Progenitor cell of endocrine pancreas (in vitro differentiated cells): ENCODE measurements around the gene ARF6. TPM values are rescaled to one million over a fixed set of nuclear protein-coding genes. Genes with fewer than 3 reads are reported as not detected.

Source experiments
- DNase-seq: peaks from one replicate; pipeline ENCODE4 v3.0.0; 2021; ENCODE audit warnings: low spot score; ENCODE audit not compliant: unreplicated experiment
- H3K27ac Mint-ChIP-seq: 2 replicates; pipeline ENCODE4 v1.8.0; 2021; ENCODE audit warnings: mild to moderate bottlenecking, moderate library complexity, mixed read lengths
- H3K27me3 Mint-ChIP-seq: 2 replicates; pipeline ENCODE4 v1.8.0; 2021; ENCODE audit warnings: mixed read lengths
- H3K36me3 Mint-ChIP-seq: 2 replicates; pipeline ENCODE4 v1.8.0; 2022; ENCODE audit warnings: mixed read lengths; ENCODE audit not compliant: insufficient read depth
- H3K4me1 Mint-ChIP-seq: 2 replicates; pipeline ENCODE4 v1.8.0; 2021; ENCODE audit warnings: low read depth, mixed read lengths
- H3K4me3 Mint-ChIP-seq: 2 replicates; pipeline ENCODE4 v1.8.0; 2021; ENCODE audit warnings: low read depth, mild to moderate bottlenecking, moderate library complexity, mixed read lengths
- H3K9me3 Mint-ChIP-seq: 2 replicates; pipeline ENCODE4 v1.8.0; 2021; ENCODE audit warnings: low read depth, mixed read lengths
- total RNA-seq: library from RNA; stranded (reverse); gene quantifications from 2 replicates; pipeline ENCODE4 v1.2.1, GENCODE V29; 2021
- TF ChIP-seq, protein P1 (sequence below): fragments of 200-600 bp; sonication (generic); IDR thresholded peaks from one replicate; pipeline ENCODE4 v1.5.0; 2021; ENCODE audit warnings: antibody characterized with exemption, mild to moderate bottlenecking; ENCODE audit not compliant: unreplicated experiment

ARF6 gene
- total RNA-seq, 1 donor from 2014 or later: 49.8 TPM

DNA sequence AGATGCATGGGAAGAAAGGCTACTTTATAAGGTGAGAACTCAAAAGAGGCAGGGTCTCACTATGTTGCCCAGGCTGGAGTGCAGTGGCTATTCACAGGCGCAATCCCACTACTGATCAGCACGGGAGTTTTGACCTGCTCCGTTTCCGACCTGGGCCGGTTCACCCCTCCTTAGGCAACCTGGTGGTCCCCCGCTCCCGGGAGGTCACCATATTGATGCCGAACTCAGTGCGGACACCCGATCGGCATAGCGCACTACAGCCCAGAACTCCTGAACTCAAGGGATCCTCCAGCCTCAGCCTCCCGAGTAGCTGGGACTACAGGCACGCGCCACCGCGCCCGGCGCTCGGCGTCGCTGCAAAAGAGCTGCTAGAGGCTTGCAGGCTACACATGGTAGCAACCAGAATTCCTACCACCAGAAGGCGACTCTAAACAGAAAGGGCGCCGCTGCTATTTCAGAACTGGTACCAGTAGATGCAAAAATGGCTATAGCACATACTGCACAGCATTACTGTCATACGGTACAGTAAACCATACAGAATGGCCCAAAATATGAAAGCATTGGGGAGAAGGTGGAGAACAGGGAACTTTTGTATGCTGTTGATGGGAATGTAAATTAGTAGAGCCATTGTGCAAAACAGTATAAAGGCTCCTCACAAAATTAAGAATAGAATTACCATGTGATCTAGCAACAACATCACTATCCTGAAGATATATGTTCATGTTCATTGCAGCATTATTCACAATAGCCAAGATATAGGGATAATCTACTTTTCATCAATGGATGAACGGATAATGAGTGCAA, 39.1 kb upstream of the ARF6 start:
- TF ChIP-seq, protein P1, sequence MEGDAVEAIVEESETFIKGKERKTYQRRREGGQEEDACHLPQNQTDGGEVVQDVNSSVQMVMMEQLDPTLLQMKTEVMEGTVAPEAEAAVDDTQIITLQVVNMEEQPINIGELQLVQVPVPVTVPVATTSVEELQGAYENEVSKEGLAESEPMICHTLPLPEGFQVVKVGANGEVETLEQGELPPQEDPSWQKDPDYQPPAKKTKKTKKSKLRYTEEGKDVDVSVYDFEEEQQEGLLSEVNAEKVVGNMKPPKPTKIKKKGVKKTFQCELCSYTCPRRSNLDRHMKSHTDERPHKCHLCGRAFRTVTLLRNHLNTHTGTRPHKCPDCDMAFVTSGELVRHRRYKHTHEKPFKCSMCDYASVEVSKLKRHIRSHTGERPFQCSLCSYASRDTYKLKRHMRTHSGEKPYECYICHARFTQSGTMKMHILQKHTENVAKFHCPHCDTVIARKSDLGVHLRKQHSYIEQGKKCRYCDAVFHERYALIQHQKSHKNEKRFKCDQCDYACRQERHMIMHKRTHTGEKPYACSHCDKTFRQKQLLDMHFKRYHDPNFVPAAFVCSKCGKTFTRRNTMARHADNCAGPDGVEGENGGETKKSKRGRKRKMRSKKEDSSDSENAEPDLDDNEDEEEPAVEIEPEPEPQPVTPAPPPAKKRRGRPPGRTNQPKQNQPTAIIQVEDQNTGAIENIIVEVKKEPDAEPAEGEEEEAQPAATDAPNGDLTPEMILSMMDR: peak; percentile 75
- peak; percentile 40 for DNase-seq
- Mint-ChIP-seq H3K27ac (no peak overlapping the region), H3K9me3 (no peaks in the 10 kb centered on the region), H3K4me3 (peak overlapping the region; percentile 96), H3K4me1 (peaks cover 14% of the 10 kb centered on the region), H3K36me3 (peaks cover 10% of the 10 kb centered on the region), H3K27me3 (no peaks in the 10 kb centered on the region)

DNA sequence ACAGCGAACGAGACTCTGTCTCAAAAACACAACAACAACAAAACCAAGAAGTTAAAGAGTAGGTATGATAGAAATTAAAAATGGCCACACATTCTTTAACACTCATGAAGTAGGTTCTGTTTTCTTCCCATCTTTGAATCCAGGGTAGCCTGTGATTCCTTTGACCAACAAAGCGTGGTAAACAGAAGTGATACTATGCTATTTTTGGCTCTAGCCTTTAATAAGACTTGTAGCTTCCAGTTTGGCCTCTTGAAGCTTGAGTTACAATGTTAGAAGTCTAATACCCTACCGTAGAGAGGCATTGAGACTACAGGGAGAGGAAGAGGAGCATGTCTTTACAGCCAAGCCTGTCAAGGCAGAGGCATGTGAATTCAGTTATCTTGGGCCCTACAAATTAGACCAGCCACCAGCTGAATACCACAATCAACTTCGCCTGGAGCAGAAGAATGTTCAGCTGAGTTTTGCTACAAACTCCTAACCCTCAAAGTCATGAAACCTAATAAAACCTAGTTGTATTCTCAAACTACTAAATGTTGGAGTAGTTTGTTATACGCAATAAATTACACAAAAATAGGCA, 35.4 kb upstream of the ARF6 start:
- Mint-ChIP-seq H3K36me3 (no peaks in the 10 kb centered on the region), H3K9me3 (no peaks in the 10 kb centered on the region), H3K4me3 (no peak overlapping the region), H3K27me3 (no peaks in the 10 kb centered on the region), H3K27ac (no peak overlapping the region), H3K4me1 (peaks cover 1% of the 10 kb centered on the region)
- TF ChIP-seq, protein P1: no peak
- no peak for DNase-seq

DNA sequence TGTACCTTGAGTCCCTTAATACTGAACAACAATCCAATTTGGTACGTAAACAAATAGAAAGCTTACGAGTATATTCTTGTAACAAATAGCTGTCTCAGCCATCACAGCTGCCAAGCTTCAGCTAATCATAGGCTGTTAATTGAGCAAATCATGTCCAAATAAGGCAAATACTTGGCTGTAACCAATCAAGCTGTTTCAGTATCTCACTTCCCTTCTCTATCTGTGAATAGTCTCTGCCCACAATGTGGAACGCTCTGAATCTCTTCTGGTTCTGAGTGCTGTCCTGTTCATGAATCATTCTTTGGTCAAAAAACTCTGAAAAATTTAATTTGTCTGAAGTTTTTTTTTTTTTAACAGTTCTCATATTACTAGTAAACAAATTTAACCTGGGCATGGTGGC, 34.5 kb upstream of the ARF6 start:
- no peaks in the 10 kb centered on the region for H3K9me3 Mint-ChIP-seq
- no peak overlapping the region for H3K4me3 Mint-ChIP-seq
- TF ChIP-seq, protein P1: no peak
- H3K4me1 Mint-ChIP-seq: no peaks in the 10 kb centered on the region
- H3K27ac Mint-ChIP-seq: no peak overlapping the region
- H3K36me3 Mint-ChIP-seq: no peaks in the 10 kb centered on the region
- H3K27me3 Mint-ChIP-seq: no peaks in the 10 kb centered on the region
- no peak for DNase-seq

DNA sequence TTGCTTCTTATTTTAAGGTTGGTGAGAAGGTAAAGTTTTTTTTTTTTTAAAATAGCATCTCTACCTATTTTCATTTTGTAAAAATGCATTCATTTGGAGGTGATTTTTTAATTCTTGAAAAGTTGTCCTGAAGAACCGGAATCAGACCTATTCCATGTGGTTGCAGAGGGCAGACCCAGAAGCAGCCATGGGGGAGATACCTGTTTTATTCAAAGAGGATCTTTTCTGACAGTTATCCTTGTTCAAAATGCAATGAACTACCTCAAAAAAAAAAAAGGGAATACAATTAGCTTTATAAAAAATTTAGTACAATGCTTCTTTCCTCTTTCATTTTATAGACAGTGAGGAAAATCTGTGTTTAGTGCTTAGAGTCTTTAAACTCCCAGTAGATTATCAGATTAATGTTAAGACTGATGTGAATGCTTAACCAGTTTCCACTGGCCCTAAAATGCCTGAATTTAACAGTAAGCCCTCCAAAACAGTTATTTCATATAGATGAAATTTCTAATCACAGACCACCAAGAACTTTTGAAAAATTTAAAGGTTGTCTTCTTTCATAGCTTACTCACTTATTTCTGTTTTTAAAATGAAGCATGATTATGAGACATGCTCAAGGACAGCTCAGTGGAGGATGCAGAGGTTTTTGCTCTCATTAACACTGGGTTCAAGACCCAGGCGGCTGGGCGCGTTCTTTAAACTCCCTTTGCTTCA, 31.7 kb upstream of the ARF6 start:
- Mint-ChIP-seq H3K27ac (no peak overlapping the region), H3K27me3 (no peaks in the 10 kb centered on the region), H3K4me1 (no peaks in the 10 kb centered on the region), H3K4me3 (no peak overlapping the region), H3K9me3 (no peaks in the 10 kb centered on the region), H3K36me3 (no peaks in the 10 kb centered on the region)
- TF ChIP-seq, protein P1: no peak
- DNase-seq: no peak

DNA sequence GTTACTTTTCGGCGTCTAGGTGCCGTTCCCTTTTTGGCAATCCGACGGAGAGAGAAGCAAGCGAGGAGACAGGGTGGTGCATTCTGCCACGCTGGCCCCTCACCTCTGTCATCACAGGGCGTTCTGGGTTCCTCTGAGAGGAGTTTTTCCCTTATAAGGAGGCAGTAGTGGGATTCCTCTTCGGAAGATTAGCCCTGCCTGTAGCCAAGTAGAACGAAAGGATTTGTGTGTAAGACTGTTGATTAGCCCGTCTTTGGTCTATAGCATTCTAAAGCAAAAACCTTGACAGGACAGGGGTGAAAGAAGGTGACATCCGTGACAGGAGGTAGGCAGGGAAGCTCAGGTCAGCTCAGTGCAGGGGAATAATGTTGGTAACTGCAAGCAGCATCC, 31.2 kb upstream of the ARF6 start:
- H3K27ac Mint-ChIP-seq: no peak overlapping the region
- H3K9me3 Mint-ChIP-seq: no peaks in the 10 kb centered on the region
- H3K4me1 Mint-ChIP-seq: no peaks in the 10 kb centered on the region
- no peaks in the 10 kb centered on the region for H3K27me3 Mint-ChIP-seq
- H3K36me3 Mint-ChIP-seq: no peaks in the 10 kb centered on the region
- H3K4me3 Mint-ChIP-seq: no peak overlapping the region
- TF ChIP-seq, protein P1: no peak
- peak; percentile 11 for DNase-seq
